ENCODE results near the gene STBD1.
"Not testable (repeated sequence)": the region's sequence is repeated elsewhere in the genome, so short reads cannot be mapped to it uniquely, and the experiment has no call there.

Gene STBD1

DNA sequence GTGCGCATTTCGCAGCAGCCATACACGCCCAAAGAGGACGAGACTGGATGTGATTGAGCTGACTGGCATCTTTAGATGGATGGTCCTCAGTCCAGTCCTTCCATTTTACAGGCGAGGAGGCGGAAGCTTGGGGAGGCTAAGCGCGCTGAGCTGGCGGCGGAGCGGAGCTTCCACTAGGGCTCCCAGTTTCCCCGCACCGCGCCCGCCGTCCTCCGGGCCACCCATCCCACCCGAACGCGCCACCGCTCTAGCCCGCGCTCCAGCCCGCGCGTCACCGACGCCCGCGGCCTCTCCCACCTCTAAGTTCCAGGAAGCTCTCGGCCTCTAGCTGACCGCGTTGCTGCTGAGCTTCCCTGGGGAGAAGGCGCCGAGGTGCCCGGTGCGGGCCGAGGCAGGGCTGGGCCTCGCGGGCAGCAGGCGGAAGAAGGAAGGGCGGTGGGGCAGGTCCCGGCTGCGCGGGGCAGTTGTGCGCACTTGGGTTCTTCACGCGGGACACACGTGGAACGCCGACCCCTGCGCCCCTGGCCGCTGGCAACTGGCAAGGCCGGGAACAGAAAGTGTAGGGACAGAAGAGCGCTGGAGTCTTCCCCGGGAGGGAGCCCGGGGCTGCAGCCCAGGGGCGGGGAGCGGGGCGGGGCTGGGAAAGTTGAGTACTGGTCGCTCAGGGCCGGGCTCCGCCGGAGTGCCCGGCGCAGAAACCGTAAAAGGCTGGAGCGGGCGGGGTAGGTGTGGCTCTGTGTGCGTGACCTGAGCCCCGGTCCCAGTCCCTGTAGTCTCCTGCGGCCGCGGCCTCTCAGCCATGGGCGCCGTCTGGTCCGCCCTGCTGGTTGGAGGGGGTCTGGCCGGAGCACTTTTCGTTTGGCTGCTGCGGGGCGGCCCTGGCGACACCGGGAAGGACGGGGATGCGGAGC, at the start of gene STBD1:
Gene STBD1 (plus strand): TSS at position 763 of the 911 bp plus-strand sequence. CDS start 37 bp downstream, at position 800.
- peak; percentile 73 to 78 for DNase-seq

DNA sequence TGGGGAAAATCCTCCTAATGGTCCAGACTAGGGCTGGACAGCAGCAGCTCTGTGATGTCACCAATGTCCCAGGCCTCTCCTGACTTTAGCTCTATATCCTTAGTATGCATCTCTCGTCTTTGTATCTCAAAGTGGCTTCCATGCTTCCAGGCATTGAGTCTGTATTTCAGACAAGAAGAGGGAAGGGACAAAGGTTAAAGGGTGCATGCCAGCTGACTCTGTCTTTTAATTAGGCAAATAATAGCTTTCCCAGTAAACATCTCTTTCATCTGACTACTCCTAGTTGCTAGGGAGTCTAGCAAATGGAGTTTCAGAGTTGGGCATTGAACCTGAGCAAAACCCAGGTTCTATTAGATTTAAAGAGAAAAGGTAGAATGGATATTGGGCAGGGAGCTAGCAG, 49.6 kb upstream of the STBD1 start:
- no peak for DNase-seq

DNA sequence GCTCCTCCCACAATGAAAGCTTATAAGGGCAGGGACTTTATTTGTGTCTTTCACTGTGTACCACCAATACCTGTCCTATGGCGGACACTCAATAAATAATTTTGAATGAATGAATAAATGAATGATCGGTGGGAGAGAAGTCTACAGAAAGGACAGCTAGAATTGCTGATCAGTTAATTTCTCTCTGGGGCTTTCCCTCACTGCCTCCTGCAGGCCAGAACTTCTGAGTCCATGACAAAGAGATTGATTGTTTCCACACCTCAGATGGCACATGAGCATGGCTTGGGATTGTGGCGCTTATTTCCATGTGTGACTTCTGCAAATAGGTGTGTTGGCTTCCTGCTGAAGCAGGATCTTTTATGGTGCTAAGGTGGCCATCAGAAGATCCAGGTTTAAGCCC, 48.7 kb upstream of the STBD1 start:
- no peak for DNase-seq

DNA sequence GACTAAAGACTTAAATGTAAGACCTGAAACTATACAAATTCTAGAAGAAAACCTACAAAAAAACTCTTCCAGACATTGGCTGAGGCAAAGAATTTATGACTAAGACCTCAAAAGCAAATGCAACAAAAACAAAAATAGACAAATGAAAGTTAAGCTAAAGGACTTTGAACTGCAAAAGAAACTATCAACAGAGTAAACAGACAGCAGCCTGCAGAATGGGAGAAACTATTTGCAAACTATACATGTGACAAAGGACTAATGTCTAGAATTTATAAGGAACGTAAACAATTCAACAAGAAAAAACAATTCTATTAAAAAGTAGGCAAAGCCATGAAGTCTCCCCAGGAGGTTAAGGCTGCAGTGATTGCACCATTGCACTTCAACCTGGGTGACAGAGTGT, 46.0 kb upstream of the STBD1 start:
- no peak for DNase-seq

DNA sequence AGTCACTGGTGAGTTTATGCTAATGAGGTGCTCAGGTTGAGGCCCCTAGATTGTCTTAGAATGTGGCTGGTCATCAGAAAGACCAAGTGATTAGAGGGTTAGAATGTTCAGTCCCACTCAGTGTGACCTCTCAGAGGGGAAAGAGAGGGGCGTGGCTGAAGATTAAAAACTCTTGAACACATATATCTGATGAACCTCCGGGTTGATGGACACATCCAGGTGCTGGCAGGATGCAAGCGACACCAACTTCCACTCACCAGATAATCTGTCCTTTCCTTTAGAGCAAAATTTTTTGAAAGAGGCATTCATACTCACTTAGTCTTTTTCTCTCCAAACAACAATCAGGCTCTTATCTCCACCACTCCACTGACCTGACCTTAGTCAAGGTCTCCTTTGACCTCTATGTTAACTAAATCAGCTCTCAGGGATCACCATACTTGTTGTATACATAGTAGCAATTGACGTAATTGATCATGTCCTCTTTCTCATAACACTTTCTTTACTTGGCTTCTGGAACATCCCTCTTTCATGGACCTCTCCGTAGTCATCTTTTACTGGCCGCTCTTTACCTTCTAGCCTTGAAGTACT, 40.8 kb upstream of the STBD1 start:
- DNase-seq = no peak

DNA sequence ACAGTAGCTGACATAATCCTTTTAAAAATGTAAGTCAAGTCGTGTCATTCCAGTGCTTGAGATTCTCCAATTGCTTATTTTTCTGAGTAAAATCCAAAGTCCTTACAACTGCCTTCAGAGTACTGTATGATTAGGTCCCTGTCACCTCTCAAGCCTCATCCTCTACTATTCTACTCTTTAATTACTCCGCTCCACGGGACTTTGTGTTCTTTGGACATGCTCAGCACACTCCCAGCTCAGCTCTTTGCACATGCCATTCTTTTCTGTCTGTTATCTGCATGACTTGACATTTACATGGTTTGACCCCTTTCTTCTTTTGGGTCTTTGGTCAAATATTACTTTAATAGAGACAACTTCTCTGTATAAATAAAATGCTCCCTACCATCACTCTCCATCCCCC, 39.9 kb upstream of the STBD1 start:
- no peak for DNase-seq

DNA sequence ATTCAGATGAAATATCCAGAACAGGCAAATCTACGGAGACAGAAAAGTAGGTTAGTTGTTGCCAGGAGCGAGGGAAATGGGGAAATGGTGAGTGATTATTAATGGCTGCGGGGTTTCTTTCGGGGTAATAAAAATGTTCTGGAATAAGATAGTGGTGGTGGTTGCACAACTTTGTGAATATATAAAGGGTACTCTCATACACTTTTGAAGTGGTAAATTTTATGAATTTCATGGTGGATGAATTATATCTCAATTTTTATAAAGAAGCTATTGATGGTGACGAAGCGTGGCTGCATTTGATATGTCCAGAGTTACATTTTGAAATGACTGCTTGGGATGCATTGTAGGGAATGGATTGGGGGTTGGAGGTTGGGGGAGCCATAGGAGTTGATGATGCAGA, 38.7 kb upstream of the STBD1 start:
- no peak for DNase-seq

DNA sequence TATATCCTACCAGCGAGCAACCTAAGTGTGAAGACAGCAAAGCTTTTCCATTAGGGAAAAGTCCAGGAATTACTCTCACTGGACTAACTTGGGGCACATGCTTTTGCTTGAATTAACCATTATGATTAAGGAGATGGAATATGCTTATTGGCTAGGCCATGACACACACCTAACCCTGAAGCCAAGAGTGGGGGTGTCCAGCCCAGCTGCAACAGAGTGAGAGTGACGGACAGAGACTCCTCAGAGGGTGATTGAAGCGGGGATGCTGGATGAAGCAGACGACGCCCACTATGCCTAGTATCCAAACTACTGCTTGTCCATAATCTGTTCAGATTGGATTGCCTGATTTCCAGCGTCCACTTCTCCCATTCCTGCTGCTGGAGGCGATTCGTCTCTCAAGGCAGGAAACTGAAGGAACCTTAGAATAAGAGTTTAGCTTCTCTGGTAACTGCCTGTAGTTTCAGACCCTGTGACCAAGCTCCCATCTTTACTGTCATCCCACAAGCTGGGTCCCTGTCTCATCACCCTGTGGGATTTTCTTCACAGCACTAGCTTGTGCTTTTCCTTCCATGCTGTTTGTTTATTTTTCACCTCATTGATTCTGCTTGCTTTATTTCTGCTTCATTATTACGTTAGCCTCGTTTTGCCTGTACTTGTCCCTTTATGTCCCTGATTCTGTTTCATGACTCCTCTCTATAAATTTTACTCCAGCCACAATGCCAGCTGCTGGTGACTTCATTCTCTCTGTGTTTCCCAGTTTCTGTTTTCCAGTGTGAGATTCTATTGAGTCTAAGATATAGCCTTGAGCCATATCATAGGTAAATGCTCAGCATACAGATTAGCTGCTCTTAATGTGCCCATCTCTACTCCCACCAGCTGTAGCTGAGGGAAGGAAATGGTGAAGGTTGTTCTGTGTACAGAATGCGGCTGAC, 36.0 kb upstream of the STBD1 start:
- no peak for DNase-seq

DNA sequence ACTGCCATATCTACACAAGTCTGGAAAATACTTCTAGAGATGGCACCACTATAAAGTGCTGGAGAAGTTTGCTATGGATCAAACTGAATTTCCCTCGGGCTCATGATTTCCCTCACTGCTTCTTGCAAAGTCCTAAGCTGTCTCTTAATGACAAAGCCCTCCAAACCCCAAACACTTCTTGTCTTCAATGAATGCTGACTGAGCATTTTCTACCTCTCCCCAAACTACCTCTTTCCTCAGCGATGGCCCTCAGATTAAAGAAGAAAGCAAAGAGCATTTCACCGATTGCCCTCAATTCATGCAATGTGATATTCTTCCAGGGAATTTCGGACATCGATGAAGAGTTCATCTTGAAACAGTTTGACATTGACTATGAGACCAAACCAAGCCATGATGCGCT, 35.3 kb upstream of the STBD1 start:
- DNase-seq = no peak

DNA sequence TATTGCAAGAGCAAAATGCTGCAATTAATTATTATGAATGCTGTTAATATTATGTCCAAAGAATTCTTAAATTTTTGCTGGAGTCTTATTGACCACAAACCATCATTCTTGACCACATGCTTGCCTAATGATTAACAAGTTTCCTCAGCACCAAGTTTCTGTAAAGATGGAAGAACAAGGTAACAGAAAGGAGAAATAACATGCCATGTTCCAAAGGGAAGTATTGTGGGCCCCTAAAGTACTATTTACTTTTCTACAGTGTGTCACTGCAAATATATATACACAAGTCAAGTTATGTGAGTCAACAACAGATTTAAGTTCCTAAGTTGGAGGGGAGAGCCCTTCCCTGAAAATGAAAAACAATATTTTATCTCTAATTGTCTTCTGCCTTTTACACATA, 34.5 kb upstream of the STBD1 start:
- DNase-seq = no peak

DNA sequence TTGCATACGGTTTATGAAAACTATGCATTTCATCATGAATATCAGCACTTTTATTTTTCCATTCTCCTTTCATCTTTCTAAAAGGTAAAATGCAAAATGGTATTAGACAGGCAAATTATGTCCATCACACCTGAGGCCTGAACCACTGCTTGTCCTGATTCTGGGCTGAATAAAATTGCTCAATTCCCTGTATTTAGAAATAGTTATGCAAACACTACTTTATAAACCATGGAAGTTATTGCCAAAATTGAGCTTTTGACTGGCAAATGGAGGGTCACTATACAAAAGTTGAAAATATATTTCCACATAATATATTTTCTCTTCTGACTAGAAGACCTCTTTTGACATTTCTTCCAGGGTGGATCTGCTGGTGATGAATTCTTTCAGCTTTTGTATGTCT, 34.0 kb upstream of the STBD1 start:
- no peak for DNase-seq

DNA sequence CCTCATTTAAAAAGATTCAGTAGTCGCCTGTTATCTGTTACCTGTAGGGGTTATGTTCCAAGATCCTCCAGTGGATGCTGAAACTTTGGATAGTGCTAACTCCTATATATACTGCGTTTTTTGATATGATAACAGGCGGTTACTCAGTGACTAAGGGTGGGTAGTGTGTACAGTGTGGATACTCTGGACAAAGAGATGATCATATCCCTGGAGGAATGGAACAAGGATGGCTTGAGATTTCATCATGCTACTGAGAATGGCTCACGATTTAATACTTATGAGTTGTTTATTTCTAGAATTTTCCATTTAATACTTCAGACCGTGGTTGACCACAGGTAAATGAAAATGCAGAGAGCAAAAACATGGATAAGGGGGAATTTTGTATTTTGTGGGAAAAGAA, 33.5 kb upstream of the STBD1 start:
- DNase-seq = no peak

DNA sequence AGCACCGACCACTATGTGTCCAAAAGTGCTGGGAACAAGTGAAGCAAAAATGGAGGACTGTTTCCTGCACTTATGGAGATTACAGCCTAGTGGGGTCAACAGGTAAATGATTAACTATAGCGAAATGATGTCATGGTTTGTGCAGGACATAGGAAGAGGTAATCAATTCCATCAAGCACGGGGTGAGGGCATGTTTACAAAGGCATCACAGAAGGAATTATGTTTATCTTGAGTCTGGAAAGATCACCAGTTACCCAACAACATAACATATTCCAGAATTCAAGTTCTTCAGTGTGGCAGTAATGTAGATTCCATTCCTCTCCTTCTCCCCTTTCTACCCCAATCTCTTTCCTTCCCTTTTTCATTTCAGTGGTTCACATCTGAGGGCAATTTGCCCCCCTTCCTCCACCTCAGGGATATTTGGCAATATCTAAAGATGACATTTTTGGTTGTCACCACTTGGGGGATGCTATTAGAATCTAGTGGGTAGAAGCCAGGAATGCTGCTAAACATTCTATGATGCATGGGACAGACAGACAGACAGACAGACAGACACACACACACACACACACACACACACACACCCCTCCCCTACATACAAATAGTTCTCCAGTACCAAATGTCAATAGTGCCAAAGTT, 30.9 kb upstream of the STBD1 start:
- DNase-seq = no peak

DNA sequence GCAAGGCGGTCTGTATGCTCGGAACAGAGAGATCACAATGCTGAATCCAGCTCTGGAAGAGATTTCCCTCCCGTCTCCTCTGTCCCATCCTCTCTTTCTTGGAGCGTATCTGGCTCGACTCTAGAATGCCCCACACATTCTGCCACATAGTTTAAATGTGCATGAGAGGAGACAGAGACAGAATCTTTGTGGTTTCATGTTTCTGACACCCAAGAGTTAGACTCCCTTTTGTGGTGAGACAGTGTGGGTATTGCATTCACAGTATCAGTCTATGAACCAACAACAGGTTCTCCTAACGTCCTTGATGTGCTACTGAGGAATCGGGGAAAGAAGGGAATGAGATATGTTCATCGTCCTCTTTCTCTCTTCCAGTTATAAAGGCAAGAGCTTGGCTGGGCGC, 29.7 kb upstream of the STBD1 start:
- DNase-seq = no peak

DNA sequence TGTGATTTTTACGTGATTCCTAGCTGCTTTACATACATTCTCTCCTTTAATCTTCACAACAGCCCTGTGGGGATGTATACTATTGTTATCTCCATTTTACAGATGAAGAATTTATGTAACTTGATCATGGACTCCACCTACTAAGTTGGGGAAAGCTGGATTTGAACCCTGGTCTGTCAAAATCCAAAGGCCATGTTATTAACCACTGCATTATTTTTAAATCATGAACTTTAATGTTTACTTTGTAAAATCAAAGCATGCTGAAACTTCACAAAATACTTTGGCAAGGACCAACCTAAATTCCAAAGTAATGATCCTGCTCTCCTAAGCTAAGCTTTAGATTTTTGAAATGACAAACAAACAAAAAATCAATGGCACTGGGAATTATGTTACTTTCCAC, 28.9 kb upstream of the STBD1 start:
- no peak for DNase-seq

DNA sequence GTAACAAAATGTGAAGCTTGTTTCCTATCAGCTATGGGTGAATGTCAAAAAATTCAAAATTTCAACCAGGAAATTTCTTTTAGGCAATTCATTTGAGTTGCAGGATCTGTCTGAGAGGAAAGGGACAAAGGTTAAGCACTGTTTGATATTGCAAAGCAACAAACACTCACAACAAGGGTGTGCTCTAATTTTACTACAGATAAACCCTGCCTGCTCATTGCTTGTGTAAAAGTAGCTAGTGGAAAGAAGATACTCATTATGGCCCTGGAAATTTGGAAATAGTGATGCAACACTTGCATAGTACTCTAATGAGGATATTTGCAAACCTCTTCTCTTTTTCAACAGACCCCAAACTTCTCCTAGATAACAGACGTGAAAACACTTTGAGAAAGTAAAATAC, 27.9 kb upstream of the STBD1 start:
- DNase-seq = no peak

DNA sequence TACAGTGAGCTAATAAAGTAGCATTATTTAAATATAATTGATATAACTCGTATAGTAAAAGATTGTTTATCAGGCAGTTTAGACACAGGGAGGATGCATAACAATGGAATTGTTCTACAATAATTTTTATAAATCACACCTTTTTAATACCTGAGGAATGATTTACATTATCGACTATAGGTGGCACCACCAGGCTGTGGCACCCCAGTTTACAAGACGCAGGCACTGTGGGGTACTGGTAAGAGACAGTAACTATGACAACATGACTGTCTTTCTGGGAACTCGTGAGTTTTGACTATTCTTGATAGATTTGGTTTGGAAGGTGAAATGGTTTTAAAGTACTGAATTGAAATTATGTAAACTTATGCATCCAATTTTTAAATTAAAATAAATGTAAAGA, 27.1 kb upstream of the STBD1 start:
- no peak for DNase-seq

DNA sequence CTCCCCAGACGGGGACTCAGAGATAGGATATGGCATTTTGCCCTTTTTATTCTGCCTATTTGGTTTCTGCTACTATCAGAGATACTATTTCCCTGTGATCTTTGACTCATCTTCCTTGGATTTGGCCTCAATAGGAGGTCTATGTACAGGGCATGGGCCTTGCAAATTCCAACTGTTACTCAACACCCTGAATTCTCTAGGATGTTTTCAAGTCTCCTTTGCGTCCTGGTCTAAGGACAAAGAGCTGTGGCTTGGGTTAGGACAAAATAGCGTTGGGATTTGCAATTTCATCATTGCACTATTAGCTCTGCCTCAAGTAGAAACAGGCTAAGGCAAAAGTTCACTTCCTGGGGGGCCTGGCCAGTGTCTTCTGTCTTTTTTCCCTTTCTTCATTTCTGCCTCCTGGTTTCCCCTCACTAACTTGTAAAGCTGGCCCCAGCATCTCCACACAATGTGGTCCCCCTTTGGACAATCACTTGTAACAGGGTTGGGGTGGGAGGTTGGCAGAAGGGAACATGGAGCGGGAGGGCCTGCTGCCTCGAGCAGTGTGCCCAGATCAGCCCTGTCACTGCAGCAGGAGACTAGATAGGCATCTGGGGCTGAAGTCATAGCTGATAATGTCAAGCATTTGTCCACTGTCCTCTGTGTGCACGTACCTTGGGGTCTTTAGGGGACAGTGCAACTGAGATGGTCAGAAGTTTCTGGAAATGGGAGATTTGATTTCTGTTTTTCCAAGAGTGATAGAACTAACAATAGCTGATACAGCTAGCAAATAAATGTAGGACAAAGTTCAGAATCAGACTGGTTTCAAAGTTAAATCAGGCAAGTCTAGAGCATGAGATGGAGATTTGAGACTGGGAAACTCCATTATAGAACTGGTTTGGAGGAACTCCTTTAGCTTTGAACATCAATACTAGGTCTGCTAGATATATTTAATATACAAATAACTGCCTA, 25.8 kb upstream of the STBD1 start:
- DNase-seq = no peak

DNA sequence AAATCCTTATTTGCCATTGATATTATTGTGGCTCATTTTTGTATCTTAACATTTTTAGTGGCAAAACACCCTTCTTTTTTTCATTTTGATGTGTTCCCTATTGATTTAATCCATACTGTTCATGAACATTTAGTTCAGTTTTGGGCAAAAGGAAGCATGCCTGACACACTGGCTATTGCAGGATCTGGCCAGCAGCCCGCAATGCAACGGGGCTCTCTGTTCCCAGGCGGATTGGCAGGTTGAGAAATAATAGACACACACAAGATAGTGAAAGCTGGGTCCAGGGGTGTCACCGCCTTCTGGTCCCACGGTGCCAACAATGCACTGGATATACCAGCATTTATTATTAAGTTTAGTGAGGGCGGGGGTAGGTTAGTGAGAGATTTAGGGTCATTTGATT, 24.9 kb upstream of the STBD1 start:
- not testable (repeated sequence) for DNase-seq

DNA sequence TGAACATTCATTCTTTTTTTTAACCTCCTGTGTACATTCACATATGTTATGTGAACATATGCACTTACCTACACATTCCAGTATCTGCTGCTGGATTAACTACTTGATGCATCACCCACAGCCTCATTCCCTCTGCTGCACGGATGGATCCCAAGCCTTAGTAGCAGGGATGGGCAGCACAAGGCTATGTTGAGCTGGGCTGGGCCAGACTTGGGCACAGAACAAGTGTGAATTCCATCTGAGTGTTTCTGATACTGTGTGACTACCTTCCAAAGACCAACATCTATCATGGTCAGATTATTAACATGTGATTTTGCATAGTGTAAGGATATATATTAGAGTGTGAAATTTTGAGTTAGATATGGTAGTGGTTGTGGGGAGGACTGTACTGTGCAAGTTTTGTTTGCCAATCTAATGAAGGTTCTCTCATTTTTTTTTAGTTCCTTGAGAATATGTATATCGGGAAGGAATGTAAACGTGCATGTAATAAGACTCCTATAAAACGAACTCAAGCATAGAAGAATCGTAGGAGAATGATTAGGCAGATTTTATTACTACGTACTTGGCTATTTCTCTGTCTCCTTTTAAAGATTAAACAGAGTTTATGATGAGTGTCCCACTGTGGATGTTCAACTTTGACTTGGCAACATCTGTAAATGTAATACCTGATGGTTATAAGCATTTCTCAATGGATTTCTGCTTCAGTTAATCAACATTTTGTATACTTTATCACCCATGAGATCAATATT, 23.4 kb upstream of the STBD1 start:
- no peak for DNase-seq

DNA sequence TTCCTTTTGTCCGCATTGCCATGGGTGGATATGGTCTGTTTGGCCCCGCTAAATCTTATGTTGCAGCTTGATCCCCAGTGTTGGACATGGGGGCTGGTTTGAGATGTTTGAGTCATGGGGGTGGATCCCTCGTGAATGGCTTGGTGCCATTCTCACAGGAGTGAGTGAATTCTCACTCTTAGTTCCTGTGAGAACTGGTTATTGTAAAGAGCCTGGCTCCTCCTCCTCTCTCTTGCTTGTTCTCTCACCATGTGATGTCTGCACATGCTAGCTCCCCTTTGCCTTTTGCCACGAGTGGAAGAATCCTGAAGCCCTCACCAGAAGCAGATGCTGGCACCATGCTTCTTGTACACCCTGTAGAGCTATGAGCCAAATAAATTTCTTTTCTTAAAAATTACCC, 22.6 kb upstream of the STBD1 start:
- DNase-seq = no peak

All from SHP77 (cell line).